NK-92 treated with Interleukin-12 subunit alpha and Interleukin-12 subunit beta, amount 100 ng/mL, for 24 hours (cell line): ENCODE results near the gene SIX4.

Source experiments
- DNase-seq: peaks from one replicate; lab custom pipeline; 2025; lab: John Stamatoyannopoulos, UW

SIX4 gene

GRCh38 chr14:60721326-60722106 is 2.6 kb downstream of the SIX4 start:
- no peak for DNase-seq

DNA sequence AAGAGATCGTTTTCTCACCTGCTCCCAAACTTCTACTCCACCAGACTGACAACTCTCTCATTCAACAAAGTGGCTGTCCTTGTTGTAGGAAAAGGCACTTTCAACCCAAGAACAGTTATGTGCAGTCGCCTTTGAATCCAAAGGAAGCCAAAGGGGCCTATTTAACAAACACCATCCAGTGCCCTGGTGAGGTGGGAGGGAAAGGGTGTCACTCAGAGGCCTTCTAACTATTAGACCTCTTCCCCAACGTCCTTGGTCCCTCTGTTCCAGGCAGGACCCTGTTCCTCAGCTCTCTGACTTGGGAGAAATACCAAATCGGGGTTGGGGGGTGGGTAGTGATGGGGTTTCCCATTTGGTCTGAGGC is 3.2 kb downstream of the SIX4 start:
- DNase-seq = no peak

- no peak for DNase-seq
These were observed 3.8 kb downstream of the SIX4 start for GRCh38 chr14:60720391-60720790.

- DNase-seq = no peak
These were observed 10.6 kb downstream of the SIX4 start for GRCh38 chr14:60713513-60713912.

GRCh38 chr14:60710494-60710893 is 13.7 kb downstream of the SIX4 start:
- no peak for DNase-seq

DNA sequence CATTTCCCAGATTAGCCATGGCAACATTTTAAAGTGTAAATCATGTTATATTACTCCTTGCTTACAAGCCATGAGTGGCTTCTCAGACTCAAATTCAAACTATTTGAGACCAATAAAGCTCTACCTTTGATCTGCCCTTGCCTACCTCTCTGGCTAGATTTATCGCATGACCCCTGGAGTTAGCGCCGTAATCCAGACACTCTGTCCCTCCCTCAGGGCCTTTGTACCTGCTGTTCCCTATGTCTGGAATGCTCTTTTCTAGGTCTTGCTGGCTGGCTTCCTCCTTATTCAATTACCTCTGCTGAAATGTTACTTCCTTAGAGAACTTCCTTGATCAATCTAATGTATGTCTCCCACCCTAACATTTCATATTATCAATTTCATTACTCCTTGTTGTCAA is 16.3 kb downstream of the SIX4 start:
- no peak for DNase-seq

DNA sequence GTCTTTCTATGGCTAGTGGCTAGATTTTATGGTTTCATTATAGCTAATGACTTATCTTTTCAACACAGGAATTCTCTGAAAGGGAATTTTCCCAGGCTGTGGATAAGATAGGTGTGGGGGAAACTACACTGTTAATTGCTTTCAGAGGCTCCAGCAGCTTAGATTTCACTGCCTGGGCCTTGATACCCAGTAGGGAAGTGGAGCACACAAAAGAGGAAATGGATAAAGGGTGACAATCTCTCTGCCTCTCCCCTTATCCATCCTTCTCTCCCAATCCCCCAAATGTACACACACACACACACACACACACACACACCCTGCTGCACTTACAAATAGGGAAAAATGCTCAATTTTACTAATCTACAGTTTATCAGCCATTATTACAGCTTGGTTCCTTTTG is 19.1 kb downstream of the SIX4 start:
- DNase-seq = no peak

GRCh38 chr14:60700598-60700997 is 23.6 kb downstream of the SIX4 start:
- no peak for DNase-seq

DNA sequence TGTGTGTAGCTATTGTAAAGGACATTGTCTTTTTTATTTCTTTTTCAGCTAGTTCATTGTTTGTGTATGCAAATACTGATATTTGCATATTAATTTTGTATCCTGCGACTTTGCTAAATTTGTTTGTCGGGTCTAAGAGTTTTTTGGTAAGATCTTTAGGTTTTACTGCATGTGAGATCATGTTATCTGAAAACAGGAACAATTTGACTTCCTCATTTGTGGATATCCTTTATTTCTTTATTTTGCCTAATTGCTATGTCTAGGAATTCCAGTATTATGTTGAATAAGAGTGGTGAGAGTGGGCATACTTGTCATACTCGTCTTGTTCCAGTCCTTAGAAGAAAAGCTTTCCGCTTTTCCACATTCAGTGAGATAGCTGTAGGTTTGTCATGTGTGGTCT is 28.8 kb downstream of the SIX4 start:
- DNase-seq = no peak

GRCh38 chr14:60691383-60692113 is 32.6 kb downstream of the SIX4 start:
- no peak for DNase-seq

- no peak for DNase-seq
These were observed 37.3 kb downstream of the SIX4 start for GRCh38 chr14:60686865-60687264.

- DNase-seq = no peak
These were observed 39.9 kb downstream of the SIX4 start for GRCh38 chr14:60684203-60684602.

- DNase-seq = no peak
These were observed 42.9 kb downstream of the SIX4 start for GRCh38 chr14:60681271-60681670.

DNA sequence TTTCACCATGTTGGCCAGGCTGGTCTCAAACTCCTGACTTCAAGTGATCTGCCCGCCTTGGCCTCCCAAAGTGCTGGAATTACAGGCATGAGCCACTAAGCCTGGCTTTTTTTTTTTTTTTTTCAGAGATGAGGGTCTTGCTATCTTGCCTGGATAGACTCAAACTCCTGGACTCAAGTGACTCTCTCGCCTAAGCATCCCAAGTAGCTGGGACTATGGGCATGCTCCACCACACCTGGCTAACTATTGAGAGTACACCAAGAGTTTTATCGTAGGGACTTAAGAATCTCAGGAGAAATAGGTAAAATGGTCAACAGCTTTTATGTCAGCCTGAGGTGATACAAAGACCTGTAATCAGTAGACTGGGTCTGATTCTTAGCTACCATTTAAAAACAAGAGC is 43.6 kb downstream of the SIX4 start:
- no peak for DNase-seq

- DNase-seq = no peak
These were observed 44.4 kb downstream of the SIX4 start for GRCh38 chr14:60679566-60680258.

DNA sequence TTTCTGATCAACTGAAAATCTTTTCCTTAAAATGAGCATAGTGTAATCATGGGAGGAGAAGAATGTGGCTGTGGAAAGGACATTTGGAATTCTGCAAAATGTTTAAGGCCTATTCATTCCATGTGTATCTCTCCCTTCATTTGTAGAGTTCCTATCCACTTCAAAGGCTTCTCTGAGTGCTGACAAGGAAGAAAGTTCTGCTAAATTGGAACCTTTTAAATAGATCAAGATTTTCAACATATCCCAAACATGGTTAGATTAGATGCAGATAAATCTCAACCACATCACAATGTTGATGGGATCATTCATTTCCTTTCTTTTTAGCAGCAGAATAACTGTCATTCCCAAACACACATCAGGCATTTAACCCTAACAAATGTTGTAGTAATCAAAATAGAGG is 46.5 kb downstream of the SIX4 start:
- DNase-seq = no peak

DNA sequence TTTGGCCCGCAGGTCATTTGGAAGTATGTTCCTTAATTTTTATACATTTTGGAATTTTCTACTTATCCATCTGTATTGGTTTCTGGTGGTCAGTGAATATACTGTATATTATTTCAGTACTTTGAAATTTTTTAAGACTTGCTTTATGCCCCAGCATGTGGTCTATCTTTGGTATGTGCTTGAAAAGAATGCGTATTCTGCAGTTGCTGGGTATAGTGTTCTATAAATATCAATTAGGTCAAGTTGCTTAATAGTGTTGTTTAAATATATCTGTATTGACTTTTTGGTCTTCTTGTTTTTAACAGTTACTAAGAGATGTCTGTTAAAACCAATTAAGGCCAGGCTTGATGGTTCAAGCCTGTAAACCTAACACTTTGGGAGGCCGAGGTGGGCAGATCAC is 53.2 kb downstream of the SIX4 start:
- no peak for DNase-seq

GRCh38 chr14:60668431-60669112 is 55.6 kb downstream of the SIX4 start:
- no peak for DNase-seq

DNA sequence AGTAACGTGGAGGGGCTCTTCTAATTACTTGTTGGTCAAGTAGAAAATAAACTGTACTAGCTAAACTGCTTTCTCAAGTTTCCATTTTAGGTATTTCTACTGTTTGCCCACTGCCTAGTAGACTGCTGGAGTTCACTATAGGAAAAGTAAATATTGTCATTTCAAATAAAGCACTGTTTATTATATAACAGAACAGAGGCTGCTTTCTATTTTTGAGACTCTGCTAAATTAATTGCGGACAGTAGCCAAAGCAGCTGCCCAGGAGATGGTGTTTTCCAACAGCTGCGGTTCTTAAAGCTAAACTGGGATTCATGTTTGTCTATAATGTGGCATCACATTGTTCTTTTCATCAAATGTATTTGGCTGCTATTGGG is 59.0 kb downstream of the SIX4 start:
- no peak for DNase-seq

DNA sequence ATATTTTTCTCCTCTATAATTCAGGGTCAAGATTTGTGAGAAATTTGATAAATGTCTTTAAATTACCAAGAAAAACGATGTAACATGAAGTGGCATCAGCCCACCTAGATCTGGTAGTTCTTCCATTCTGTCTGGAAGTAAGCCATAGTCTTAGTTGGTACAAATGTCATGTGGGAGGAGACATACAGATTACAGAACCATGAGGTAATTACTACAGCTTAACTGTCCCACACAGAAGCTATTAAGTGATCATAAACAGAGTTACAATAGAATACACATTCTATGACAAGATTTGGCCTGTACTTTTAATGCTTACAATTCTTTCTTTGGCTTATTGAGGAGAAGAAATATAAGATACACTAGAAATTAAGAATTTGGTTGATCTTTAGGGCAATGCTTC is 61.2 kb downstream of the SIX4 start:
- no peak for DNase-seq

GRCh38 chr14:60661721-60662120 is 62.4 kb downstream of the SIX4 start:
- no peak for DNase-seq
